HCT116 (cell line): ENCODE measurements around the gene FUOM.

Experiments
- EZH2phosphoT487 ChIP-seq: fragments of 200-600 bp; IDR thresholded peaks from 2 replicates; pipeline ENCODE4 v1.6.1; 2018; ENCODE audit warnings: antibody characterized with exemption, borderline replicate concordance
- POLR2AphosphoS5 ChIP-seq: IDR thresholded peaks from 2 replicates; pipeline ENCODE4 v1.6.1; 2011; ENCODE audit warnings: mild to moderate bottlenecking, low read depth, low read length, moderate library complexity
- RAD21 ChIP-seq: IDR thresholded peaks from 2 replicates; pipeline ENCODE4 v1.6.1; 2012; ENCODE audit warnings: low read depth, mild to moderate bottlenecking
- TF ChIP-seq, protein P1 (sequence below), 3 experiments: fragments of 200-600 bp in 1 of 3; sonication (generic) in 1 of 3; IDR thresholded peaks in 2 of 3; conservative IDR thresholded peaks in 1 of 3; 2 replicates each; pipeline ENCODE4 v1.5.1; 2012 to 2017; ENCODE audit warnings: low read depth in 2 of 3, low read length in 2 of 3, antibody characterized with exemption in 1 of 3, borderline replicate concordance in 1 of 3, control low read depth in 1 of 3, mild to moderate bottlenecking in 1 of 3, mixed read lengths in 1 of 3, mixed run types in 1 of 3, moderate library complexity in 1 of 3; ENCODE audit not compliant: insufficient read depth in 1 of 3

DNA sequence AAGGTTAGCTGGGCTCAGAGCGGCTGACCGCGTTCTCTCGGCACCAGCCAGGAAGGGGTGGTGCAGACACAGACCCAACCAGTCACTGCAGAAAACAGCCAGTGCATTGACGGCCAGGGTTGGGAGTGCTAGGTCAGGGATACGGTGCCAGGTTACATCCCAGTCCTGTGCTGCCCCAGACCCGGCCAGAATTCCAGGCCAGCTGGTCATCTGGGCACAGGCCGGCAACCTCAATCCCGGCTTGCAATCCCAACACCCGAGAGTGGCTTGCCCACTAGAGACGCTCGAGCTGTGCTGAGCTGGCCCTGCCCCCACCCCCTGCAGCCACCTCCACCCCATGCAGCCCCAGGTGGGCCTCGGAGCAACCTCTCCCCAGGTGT is 6.9 kb downstream of the FUOM start:
- no peak for TF ChIP-seq RAD21
- TF ChIP-seq, protein P1, sequence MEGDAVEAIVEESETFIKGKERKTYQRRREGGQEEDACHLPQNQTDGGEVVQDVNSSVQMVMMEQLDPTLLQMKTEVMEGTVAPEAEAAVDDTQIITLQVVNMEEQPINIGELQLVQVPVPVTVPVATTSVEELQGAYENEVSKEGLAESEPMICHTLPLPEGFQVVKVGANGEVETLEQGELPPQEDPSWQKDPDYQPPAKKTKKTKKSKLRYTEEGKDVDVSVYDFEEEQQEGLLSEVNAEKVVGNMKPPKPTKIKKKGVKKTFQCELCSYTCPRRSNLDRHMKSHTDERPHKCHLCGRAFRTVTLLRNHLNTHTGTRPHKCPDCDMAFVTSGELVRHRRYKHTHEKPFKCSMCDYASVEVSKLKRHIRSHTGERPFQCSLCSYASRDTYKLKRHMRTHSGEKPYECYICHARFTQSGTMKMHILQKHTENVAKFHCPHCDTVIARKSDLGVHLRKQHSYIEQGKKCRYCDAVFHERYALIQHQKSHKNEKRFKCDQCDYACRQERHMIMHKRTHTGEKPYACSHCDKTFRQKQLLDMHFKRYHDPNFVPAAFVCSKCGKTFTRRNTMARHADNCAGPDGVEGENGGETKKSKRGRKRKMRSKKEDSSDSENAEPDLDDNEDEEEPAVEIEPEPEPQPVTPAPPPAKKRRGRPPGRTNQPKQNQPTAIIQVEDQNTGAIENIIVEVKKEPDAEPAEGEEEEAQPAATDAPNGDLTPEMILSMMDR (IDR thresholded peaks at IDR 0.05 in 2 of 3, conservative IDR thresholded peaks at IDR 0.05 in 1 of 3; ENCODE audit: borderline replicate concordance in 1 of 3, insufficient read depth in 1 of 3, low read depth in 2 of 3, low read length in 2 of 3): no peak
- TF ChIP-seq EZH2phosphoT487: no peak
- 0 out of 2 replicates have a peak, but pooled peaks have one; percentile 17 for TF ChIP-seq POLR2AphosphoS5
